Heart right ventricle (tissue), 16 donors: ENCODE results near the gene PCTP. TPM values are rescaled to one million over a fixed set of nuclear protein-coding genes. Genes with fewer than 3 reads are reported as not detected.

Experiments
- ATAC-seq, 8 donors: fragments of 200-7000 bp; cut with Tn5 transposase; one replicate each; pipeline ENCODE4 v1.9.1; 2020; ENCODE audit warnings: mild to moderate bottlenecking in 8 of 8, moderate library complexity in 8 of 8, moderate number of reproducible peaks in 1 of 8
- DNase-seq, 2 donors: peaks; one replicate each; pipeline ENCODE4 v3.0.0-alpha.2; 2020
- H3K27ac ChIP-seq, 10 donors: fragments of 200-600 bp; sonication (generic) in 2 of 10; one replicate each; pipeline versions ENCODE4 v1.5.0 to v1.8.0; 2020 to 2022; ENCODE audit warnings: mild to moderate bottlenecking in 3 of 10
- H3K27me3 ChIP-seq, 7 donors: fragments of 200-600 bp; one replicate each; pipeline ENCODE4 v1.8.0; 2021 to 2022; ENCODE audit warnings: mild to moderate bottlenecking in 2 of 7
- H3K36me3 ChIP-seq, 9 donors: fragments of 200-600 bp; sonication (generic) in 1 of 9; one replicate each; pipeline versions ENCODE4 v1.5.0 to v1.8.0; 2020 to 2022; ENCODE audit warnings: mild to moderate bottlenecking in 2 of 9
- H3K4me1 ChIP-seq, 9 donors: fragments of 200-600 bp; sonication (generic) in 1 of 9; one replicate each; pipeline versions ENCODE4 v1.5.0 to v1.8.0; 2020 to 2022; ENCODE audit warnings: mild to moderate bottlenecking in 4 of 9
- H3K4me3 ChIP-seq, 10 donors: fragments of 200-600 bp; sonication (generic) in 2 of 10; one replicate each; pipeline versions ENCODE4 v1.5.0 to v1.8.0; 2020 to 2022; ENCODE audit warnings: mild to moderate bottlenecking in 7 of 10, moderate library complexity in 2 of 10
- H3K9me3 ChIP-seq, 11 donors: fragments of 200-600 bp in 10 of 11; sonication (generic) in 2 of 11; one replicate each; pipeline versions ENCODE4 v1.5.0 to v1.8.0; 2013 to 2022; ENCODE audit warnings: mild to moderate bottlenecking in 2 of 11, control low read depth in 1 of 11, moderate library complexity in 1 of 11
- CTCF ChIP-seq, 9 donors: fragments of 200-600 bp; sonication (generic) in 2 of 9; IDR thresholded peaks; one replicate each; pipeline versions ENCODE4 v1.5.0 to v1.8.0; 2021 to 2022; ENCODE audit warnings: antibody characterized with exemption in 9 of 9, mild to moderate bottlenecking in 5 of 9, moderate library complexity in 1 of 9
- WGBS, 2 donors: extraction: QIAGEN DNeasy Blood & Tissue Kit; methylation state at CpG; one replicate each; pipeline ENCODE4 v1.1.7; 2013; ENCODE audit warnings: inconsistent platforms in 1 of 2; 5-methylcytosine and 5-hydroxymethylcytosine counted together
- intact Hi-C, 10 donors: fragments of 100-400 bp; cut with DNase I; formaldehyde crosslinking; loops; one replicate each; pipeline versions ENCODE4 v1.11.1 to v1.14.2; 2022
- polyA plus RNA-seq, 2 donors: library from polyadenylated mRNA; stranded (reverse); fragments of 200-250 nt; gene quantifications; one replicate each; pipeline ENCODE4 v1.2.3, GENCODE V29; 2013
- total RNA-seq, 10 donors: library from RNA; stranded (reverse); fragmentation: NEBNext Ultra II Directional in 3 of 10; extraction: Animal tissue kit (Norgen Biotek cat#: 25700) in 3 of 10; gene quantifications; one replicate each; pipeline versions ENCODE4 v1.2.1 to v1.2.4, GENCODE V29; 2021 to 2023
- donor health status: Arrhythmogenic right ventricular cardiomyopathy.
- donor health status: ischemic (EF 13 %, LVEDD 7.1; RV severe dilation, severe dysfunction).
- donor health status: healthy with polysubstance abuse.
- donor health status: DM: no; HTN: yes; CAD: no.
- donor health status: DM: no; HTN: no; CAD: no.
- donor health status: ischemic (EF 25% LVEDD 6.9; RV normal size, moderate dysfunction).
- donor health status: ischemic (EF 25% LVEDD 5.7; RV mildly dilated, moderate dysfunction).
- donor health status: healthy.
- donor health status: DM: yes; HTN: yes; CAD: no.
- donor health status: Ischemic cardiomyopathy.
- donor health status: ischemic (EF 35%, LVEDD 5.7; RV mildly dilated, moderate dysfunction).
- donor health status: nonischemic (EF 11% LVEDD 7.7; RV severe dilation, severe dysfunction).
- donor health status: DM: yes; HTN: yes; CAD: no.
- donor health status: PGD.
- donor health status: ischemic (EF 29% LVEDD 5.4; RV normal size, mild dysfunction).
- donor health status: nonischemic (EF 23%, LVEDD 6.1; RV moderate dilation, normal function).

PCTP gene
- total and polyA plus RNA-seq, 12 donors: 11.8 to 23.3 (median 18.5) TPM

GRCh38 chr17:55817397-55817709 lies 66.5 kb downstream of the PCTP start:
- intact Hi-C loops: no loop called here
- ATAC-seq (no peak), DNase-seq (no peak)
- TF ChIP-seq CTCF (IDR thresholded peaks at IDR 0.05): no peak
- peaks cover 0 to 11% (median 0%) of the 10 kb centered on the region in 9 donors for H3K4me1 ChIP-seq
- H3K9me3 ChIP-seq: peaks cover 0 to 15% (median 4%) of the 10 kb centered on the region in 11 donors
- no peaks in the 10 kb centered on the region for H3K27me3 ChIP-seq
- H3K4me3 ChIP-seq: no peak overlapping the region
- 79 to 81% methylated on average over 1 of the region's 1 CpG for WGBS, 2 donors
- H3K27ac ChIP-seq: no peak overlapping the region
- H3K36me3 ChIP-seq: no peaks in the 10 kb centered on the region

GRCh38 chr17:55818026-55818425 lies 67.2 kb downstream of the PCTP start:
- Histone ChIP-seq H3K36me3 (no peaks in the 10 kb centered on the region), H3K27ac (no peak overlapping the region), H3K4me3 (no peak overlapping the region), H3K27me3 (no peaks in the 10 kb centered on the region), H3K9me3 (peaks cover 0 to 15% (median 4%) of the 10 kb centered on the region in 11 donors), H3K4me1 (peaks cover 0 to 11% (median 0%) of the 10 kb centered on the region in 9 donors)
- no peak for ATAC-seq
- no peak for DNase-seq
- 90 to 92% methylated on average over 3 of the region's 3 CpGs for WGBS, 2 donors
- TF ChIP-seq CTCF (IDR thresholded peaks at IDR 0.05): no peak
- intact Hi-C loops: no loop called here

GRCh38 chr17:55818451-55819375 lies 67.9 kb downstream of the PCTP start:
- WGBS, 2 donors: 76 to 85% methylated on average over 5 of the region's 5 CpGs
- Histone ChIP-seq H3K4me1 (peaks cover 0 to 10% (median 0%) of the 10 kb centered on the region in 9 donors), H3K27ac (no peak overlapping the region), H3K27me3 (no peaks in the 10 kb centered on the region), H3K9me3 (peaks cover 0 to 15% (median 4%) of the 10 kb centered on the region in 11 donors), H3K4me3 (no peak overlapping the region), H3K36me3 (no peaks in the 10 kb centered on the region)
- no peak for TF ChIP-seq CTCF (IDR thresholded peaks at IDR 0.05)
- intact Hi-C loops: no loop called here
- no peak for DNase-seq
- no peak for ATAC-seq

GRCh38 chr17:55820675-55821074 lies 69.8 kb downstream of the PCTP start:
- H3K36me3 ChIP-seq: no peaks in the 10 kb centered on the region
- no peak overlapping the region for H3K4me3 ChIP-seq
- TF ChIP-seq CTCF (IDR thresholded peaks at IDR 0.05): no peak
- H3K27me3 ChIP-seq: no peaks in the 10 kb centered on the region
- peaks cover 0 to 15% (median 4%) of the 10 kb centered on the region in 11 donors for H3K9me3 ChIP-seq
- intact Hi-C loops: loop anchor here in 1 of 10 donors (5.0 kb wide), 1 partner anchor 293 kb away; no protein-coding TSS in a partner anchor
- peaks cover 0 to 3% (median 0%) of the 10 kb centered on the region in 9 donors for H3K4me1 ChIP-seq
- no peak for DNase-seq
- no peak overlapping the region for H3K27ac ChIP-seq
- no peak for ATAC-seq
